GM21447 (cell line): ENCODE results near the gene CCDC74B.
A peak's percentile ranks its signal among the peaks of the same experiment; 100 is the strongest.
"Not testable (repeated sequence)": the region's sequence is repeated elsewhere in the genome, so short reads cannot be mapped to it uniquely, and the experiment has no call there.

Experiments used
- ATAC-seq: cut with Tn5 transposase; IDR thresholded peaks from one replicate; pipeline ENCODE4 v1.9.1; 2021; ENCODE audit not compliant: unreplicated experiment

CCDC74B gene

DNA sequence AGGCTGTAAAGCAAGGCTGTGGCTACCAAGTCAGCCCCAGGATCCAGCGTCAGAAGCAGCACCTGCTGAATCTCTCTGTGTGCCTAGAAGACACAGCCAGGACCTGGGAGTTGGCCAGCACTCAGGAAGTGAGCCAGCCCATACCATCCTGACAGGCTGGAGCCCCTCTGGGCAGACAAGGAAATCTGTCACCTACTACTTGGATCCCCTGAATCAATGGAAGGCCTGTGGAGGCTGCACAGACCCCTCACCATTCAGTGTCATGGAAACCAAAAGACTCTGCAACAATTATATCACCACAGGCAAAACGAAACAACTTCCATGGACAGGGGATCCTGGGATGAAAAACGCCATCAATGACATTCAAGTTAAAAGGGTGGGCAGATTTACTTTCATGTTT is 21.7 kb upstream of the CCDC74B start:
- not testable (repeated sequence) for ATAC-seq

GRCh38 chr2:130165293-130166016 is 20.5 kb upstream of the CCDC74B start:
- ATAC-seq, result no peak

DNA sequence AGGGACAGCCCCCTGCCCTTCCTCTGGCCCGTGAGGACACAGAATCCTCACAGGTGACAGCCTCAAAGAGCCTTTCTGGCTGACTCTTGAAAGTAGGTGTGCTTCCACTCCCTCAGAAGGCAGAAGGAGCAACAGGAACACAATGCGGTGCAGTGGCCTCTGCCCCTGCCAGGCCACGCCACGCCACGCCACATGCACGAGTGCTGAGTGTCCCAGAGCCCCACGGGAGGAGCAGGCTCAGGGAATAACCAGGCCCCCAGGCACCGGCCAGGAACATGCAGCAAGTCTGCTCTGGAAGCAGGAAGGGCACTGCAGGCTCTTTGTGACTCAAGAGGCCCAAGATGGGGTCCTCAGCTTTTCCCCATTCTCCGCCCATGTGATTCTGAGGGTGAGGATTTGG is 18.1 kb upstream of the CCDC74B start:
- no peak for ATAC-seq

DNA sequence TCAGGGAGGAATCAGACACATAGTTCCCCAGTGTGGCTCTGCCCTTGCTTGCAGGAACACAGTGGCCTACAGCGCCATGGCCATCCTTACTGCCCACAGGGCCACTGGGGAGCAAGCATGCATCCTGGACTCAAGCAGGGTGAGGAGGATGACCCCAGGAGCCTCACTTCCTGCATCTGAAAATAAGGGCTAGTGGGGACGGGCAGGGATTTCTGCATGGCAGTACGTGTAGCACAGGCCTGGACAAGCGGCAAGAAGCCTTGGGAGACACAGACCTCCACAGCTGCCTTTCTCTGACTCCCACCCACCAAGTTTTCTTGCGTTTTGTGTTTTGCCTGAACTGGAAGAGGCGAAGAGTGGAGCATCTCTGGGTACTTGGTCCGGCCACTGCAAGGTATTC is 17.6 kb upstream of the CCDC74B start:
- not testable (repeated sequence) for ATAC-seq

DNA sequence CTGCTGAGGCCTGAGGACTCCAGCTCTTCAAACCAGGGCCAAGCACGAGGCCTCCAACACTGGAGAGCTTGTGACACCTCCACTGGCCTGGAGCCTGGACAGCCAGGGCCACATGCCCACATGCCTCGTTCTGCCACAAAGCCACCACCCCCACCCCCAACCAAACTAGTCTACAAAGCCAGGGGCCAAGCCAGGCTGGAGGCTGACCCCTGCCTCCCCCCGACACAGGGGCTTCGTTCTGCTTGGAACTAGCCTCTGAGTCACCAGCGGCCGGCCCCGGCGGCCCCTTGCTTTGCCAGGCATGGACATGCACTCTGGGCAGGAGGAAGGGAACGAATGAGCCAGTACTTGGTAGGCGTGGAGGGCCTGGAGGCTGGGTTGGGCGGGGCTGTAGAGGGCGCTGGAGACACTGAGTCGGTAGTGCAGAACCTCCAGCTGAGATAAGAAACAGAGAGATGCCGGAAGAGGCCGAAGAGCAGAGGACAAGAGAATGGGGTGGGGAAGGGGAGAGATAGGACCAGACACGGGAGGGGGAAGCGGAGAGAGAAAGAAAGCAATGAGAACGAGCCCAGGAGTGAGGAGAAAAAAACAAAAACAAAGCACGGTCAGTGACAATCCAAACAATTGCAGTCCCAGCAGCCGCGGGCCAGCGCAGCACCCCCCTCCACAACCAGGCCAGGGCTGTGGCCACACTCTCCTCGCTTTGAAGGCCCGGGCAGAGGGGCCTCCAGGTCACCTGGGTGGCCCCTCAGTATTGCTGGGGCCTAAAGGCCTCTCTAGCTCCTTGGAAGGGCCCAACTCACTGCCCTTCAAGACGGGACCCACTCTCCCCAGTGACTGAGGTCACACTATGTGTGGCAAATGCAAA is 16.2 kb upstream of the CCDC74B start:
- not testable (repeated sequence) for ATAC-seq

- ATAC-seq, result no peak
Measured at GRCh38 chr2:130160131-130160530, 15.2 kb upstream of the CCDC74B start.

GRCh38 chr2:130159376-130159775 is 14.5 kb upstream of the CCDC74B start:
- ATAC-seq, result not testable (repeated sequence)

- ATAC-seq, result no peak
Measured at GRCh38 chr2:130158631-130159030, 13.7 kb upstream of the CCDC74B start.

DNA sequence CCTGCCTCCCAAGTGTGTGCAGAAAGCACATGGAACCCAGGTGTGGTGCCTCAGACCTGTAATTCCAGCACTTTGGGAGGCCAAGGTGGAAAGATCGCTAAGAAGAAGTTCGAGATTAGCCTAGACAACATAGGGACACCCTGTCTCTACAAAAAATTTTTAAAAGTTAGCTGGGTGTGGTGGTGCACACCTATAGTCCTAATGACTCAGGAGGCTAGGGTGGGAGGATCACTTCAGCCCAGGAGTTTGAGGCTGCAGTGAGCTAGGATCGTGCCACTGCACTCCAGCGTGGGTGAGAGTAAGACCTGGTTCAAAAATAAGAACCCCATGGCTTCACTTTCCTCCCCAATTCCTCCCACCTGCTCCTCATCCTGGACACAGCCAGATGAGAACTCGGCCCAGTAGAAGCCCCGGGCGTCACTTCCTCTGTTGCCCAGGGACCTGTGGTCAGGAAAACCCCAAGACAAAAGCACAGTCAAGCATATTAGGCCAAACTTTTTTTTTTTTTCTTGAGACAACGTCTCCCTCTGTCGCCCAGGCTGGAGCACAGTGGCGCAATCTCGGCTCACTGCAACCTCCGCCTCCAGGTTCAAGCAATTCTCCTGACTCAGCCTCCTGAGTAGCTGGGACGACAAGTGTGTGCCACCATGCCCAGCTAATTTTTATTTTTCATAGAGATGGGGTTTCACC is 13.1 kb upstream of the CCDC74B start:
- ATAC-seq, result peak; percentile 90

- ATAC-seq, result peak; percentile 39
Measured at GRCh38 chr2:130157354-130157753, 12.4 kb upstream of the CCDC74B start.

GRCh38 chr2:130156624-130157004 is 11.7 kb upstream of the CCDC74B start:
- no peak for ATAC-seq

DNA sequence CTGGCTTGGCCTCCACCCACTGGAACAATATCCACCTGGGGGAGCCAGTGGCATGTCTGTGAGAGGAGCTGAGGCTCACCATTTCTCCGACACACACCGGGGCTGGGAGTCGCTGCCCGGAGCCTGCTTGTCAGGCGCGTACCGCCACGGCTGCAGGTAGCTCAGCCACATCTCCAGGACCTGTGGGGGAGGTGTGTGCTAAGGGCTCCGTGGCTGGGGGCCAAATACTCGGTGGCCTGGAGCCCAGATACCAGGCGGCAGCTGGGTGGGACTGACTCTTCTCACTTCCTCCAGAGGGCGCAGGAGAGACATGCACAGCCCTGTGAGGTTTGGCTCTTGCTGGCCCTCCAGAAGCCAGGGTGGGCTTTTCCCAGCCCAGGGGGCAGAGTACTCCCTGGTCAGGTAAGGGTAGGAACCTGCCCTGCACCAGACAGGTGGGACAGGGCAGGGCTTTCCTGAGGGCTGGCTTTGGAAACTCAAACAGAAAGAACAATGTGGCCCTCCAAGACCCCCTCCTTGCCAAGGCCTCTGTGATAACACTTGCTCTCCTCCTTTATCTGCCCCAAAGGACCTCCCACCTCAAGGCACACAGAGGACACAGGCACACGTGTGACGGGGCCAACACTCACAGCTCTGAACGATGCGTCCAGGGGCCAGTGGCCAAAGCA is 11.2 kb upstream of the CCDC74B start:
- ATAC-seq, result not testable (repeated sequence)

- ATAC-seq, result no peak
Measured at GRCh38 chr2:130154773-130155765, 10.2 kb upstream of the CCDC74B start.

GRCh38 chr2:130154423-130154770 is 9.5 kb upstream of the CCDC74B start:
- ATAC-seq, result not testable (repeated sequence)

- not testable (repeated sequence) for ATAC-seq
Measured at GRCh38 chr2:130153721-130154422, 9.0 kb upstream of the CCDC74B start.

- no peak for ATAC-seq
Measured at GRCh38 chr2:130152816-130153595, 8.1 kb upstream of the CCDC74B start.

DNA sequence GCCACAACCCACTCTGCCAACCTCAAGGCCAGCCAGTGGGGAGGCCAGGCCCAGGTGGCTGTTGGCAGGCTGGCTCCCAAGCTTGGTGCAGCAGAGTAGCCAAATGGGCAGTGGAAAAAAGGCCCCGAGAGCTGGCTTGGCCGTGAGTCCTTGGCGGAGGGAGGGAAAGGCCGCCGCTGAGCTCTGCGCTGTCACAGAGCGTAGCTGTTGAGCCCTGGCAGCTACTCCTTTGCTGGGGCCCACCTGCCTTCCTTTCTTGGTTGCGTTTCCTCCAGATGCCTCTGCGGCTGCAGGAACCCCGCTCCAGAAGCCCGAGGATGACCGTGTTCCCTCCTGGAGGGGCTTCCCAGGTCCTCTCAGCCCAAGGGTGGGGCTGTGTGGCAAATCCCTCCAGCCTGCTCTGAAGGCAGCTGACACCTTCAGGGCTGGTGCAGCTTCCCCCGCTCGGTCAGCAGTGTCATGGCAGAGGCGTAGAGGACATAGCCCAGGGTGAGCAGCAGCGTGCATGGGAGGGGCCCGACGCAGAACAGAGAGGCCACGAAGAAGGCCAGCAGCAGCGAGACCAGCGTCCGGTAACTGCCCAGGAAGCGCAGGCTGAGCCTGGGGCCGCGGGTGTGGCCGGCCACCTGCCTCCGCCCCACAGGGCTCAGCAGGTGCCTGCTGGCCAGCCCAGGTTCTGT is 7.4 kb upstream of the CCDC74B start:
- ATAC-seq, result not testable (repeated sequence)

GRCh38 chr2:130151145-130151512 is 6.2 kb upstream of the CCDC74B start:
- not testable (repeated sequence) for ATAC-seq
